Erythroblast (primary cell): ENCODE data around the gene SLC39A5.

Experiments
- GATA1 ChIP-seq: IDR thresholded peaks from 2 replicates; pipeline ENCODE4 v1.6.1; 2011; ENCODE audit warnings: low read depth, mild to moderate bottlenecking, control low read depth, low read length, moderate library complexity
- POLR2A ChIP-seq: IDR thresholded peaks from 2 replicates; pipeline ENCODE4 v1.6.1; 2011; ENCODE audit warnings: mild to moderate bottlenecking, low read length

DNA sequence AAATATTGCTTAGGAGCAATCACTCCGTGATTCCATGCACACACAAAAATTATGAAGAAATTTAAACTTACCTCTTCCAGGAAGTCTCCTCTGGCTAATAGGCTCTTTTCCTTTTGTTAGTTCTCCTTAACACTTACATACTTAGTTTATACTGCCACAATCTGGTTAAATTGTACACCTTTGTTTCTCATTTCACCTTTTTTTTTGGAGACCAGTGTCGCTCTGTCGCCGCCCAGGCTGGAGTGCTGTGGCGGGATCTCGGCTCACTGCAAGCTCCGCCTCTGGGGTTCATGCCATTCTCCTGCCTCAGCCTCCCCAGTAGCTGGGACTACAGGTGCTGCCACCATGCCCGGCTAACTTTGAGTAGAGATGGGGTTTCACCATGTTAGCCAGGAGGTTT, 30.5 kb downstream of the SLC39A5 start:
- TF ChIP-seq POLR2A = no peak
- no peak for TF ChIP-seq GATA1
